Trophoblast cell (in vitro differentiated cells and primary cell): ENCODE results near the gene EYA2.
A peak's percentile ranks its signal among the peaks of the same experiment; 100 is the strongest.

Experiments
- DNase-seq, 2 donors: peaks; one replicate each; pipeline ENCODE4 v3.0.0-alpha.2; 2016
- H2AFZ ChIP-seq: 2 replicates; pipeline ENCODE4 v1.6.1; 2013; ENCODE audit warnings: low read length, moderate library complexity, mild to moderate bottlenecking; ENCODE audit not compliant: insufficient read depth, poor library complexity
- H2AK5ac ChIP-seq: 2 replicates; pipeline ENCODE4 v1.6.1; 2013; ENCODE audit warnings: mild to moderate bottlenecking, low read length
- H2BK120ac ChIP-seq: 2 replicates; pipeline ENCODE4 v1.6.1; 2013; ENCODE audit warnings: low read length, mild to moderate bottlenecking, moderate library complexity; ENCODE audit not compliant: insufficient read depth, poor library complexity
- H2BK12ac ChIP-seq: 2 replicates; pipeline ENCODE4 v1.6.1; 2013; ENCODE audit warnings: mild to moderate bottlenecking, low read length, moderate library complexity
- H2BK5ac ChIP-seq: 2 replicates; pipeline ENCODE4 v1.6.1; 2013; ENCODE audit warnings: low read length, low read depth, moderate library complexity, mild to moderate bottlenecking; ENCODE audit not compliant: poor library complexity
- H3K14ac ChIP-seq: 2 replicates; pipeline ENCODE4 v1.6.1; 2013; ENCODE audit warnings: mild to moderate bottlenecking, low read length
- H3K18ac ChIP-seq: 2 replicates; pipeline ENCODE4 v1.6.1; 2013; ENCODE audit warnings: mild to moderate bottlenecking, low read length
- H3K23ac ChIP-seq: 2 replicates; pipeline ENCODE4 v1.6.1; 2013; ENCODE audit warnings: low read length
- H3K27ac ChIP-seq: 2 replicates; pipeline ENCODE4 v1.5.1; 2013; ENCODE audit warnings: low read depth, mild to moderate bottlenecking, inconsistent platforms, low read length, moderate library complexity
- H3K27me3 ChIP-seq: 2 replicates; pipeline ENCODE4 v1.6.1; 2013; ENCODE audit warnings: inconsistent platforms, mild to moderate bottlenecking, low read length, moderate library complexity; ENCODE audit not compliant: insufficient read depth
- H3K36me3 ChIP-seq, 2 experiments: 1 replicate in 1 of 2; 2 replicates in 1 of 2; pipeline ENCODE4 v1.6.1; 2013; ENCODE audit warnings: low read length in 2 of 2, mild to moderate bottlenecking in 2 of 2, moderate library complexity in 1 of 2; ENCODE audit not compliant: insufficient read depth in 2 of 2, control insufficient read depth in 1 of 2
- H3K4ac ChIP-seq: 2 replicates; pipeline ENCODE4 v1.6.1; 2013; ENCODE audit warnings: low read depth, mild to moderate bottlenecking, low read length, moderate library complexity
- H3K4me1 ChIP-seq, 2 experiments: 1 replicate in 1 of 2; 2 replicates in 1 of 2; pipeline ENCODE4 v1.6.1; 2013; ENCODE audit warnings: low read length in 2 of 2, mild to moderate bottlenecking in 2 of 2, moderate library complexity in 1 of 2; ENCODE audit not compliant: insufficient read depth in 2 of 2, control insufficient read depth in 1 of 2
- H3K4me2 ChIP-seq: 2 replicates; pipeline ENCODE4 v1.6.1; 2013; ENCODE audit warnings: inconsistent platforms, mild to moderate bottlenecking, low read length, moderate library complexity
- H3K4me3 ChIP-seq: 2 replicates; pipeline ENCODE4 v1.5.1; 2013; ENCODE audit warnings: mild to moderate bottlenecking, low read depth, low read length, inconsistent platforms
- H3K79me1 ChIP-seq: one replicate; pipeline ENCODE4 v1.6.1; 2013; ENCODE audit warnings: low read length
- H3K79me2 ChIP-seq: 2 replicates; pipeline ENCODE4 v1.6.1; 2013; ENCODE audit warnings: low read length, mild to moderate bottlenecking; ENCODE audit not compliant: control insufficient read depth, insufficient read depth, poor library complexity
- H3K9ac ChIP-seq: 2 replicates; pipeline ENCODE4 v1.6.1; 2013; ENCODE audit warnings: mild to moderate bottlenecking, low read length
- H3K9me3 ChIP-seq: 2 replicates; pipeline ENCODE4 v1.6.1; 2013; ENCODE audit warnings: low read depth, mild to moderate bottlenecking, control low read depth, inconsistent platforms, low read length; ENCODE audit not compliant: insufficient read depth
- H4K12ac ChIP-seq: 2 replicates; pipeline ENCODE4 v1.6.1; 2013; ENCODE audit warnings: low read depth, mild to moderate bottlenecking, low read length, moderate library complexity
- H4K8ac ChIP-seq: 2 replicates; pipeline ENCODE4 v1.6.1; 2013; ENCODE audit warnings: low read depth, mild to moderate bottlenecking, low read length, moderate library complexity
- H4K91ac ChIP-seq: one replicate; pipeline ENCODE4 v1.6.1; 2013; ENCODE audit warnings: low read depth, mild to moderate bottlenecking, low read length, moderate library complexity
- whole genome bisulfite sequencing: extraction: QIAGEN DNeasy Blood & Tissue Kit; methylation state at CpG from one replicate; pipeline ENCODE4 v1.1.7; 2013; ENCODE audit warnings: missing lambda C conversion rate; ENCODE audit not compliant: insufficient read length, insufficient coverage; ENCODE audit errors: extremely low coverage; 5-methylcytosine and 5-hydroxymethylcytosine counted together

The EYA2 gene

GRCh38 chr20:46903256-46903655 lies 8.6 kb downstream of the EYA2 start:
- no peak overlapping the region for H2BK12ac ChIP-seq
- peak overlapping the region; percentile 13 for H3K27ac ChIP-seq
- DNase-seq, result peak; percentile 35 to 48
- H2AK5ac ChIP-seq, result no peak overlapping the region
- H3K9me3 ChIP-seq, result no peaks in the 10 kb centered on the region
- H4K12ac ChIP-seq, result no peak overlapping the region
- no CpG with 5 or more reads among the region's 9 CpGs for WGBS
- H3K4ac ChIP-seq, result no peak overlapping the region
- no peak overlapping the region for H3K23ac ChIP-seq
- H3K9ac ChIP-seq, result no peak overlapping the region
- H3K27me3 ChIP-seq, result no peaks in the 10 kb centered on the region
- peak overlapping the region; percentile 32 for H3K4me2 ChIP-seq
- peaks cover 21 to 26% of the 10 kb centered on the region in 2 experiments for H3K4me1 ChIP-seq
- H3K79me2 ChIP-seq, result no peaks in the 10 kb centered on the region
- H3K18ac ChIP-seq, result no peak overlapping the region
- H3K36me3 ChIP-seq, result no peaks in the 10 kb centered on the region
- H3K14ac ChIP-seq, result no peak overlapping the region
- no peak overlapping the region for H3K4me3 ChIP-seq
- no peak overlapping the region for H4K91ac ChIP-seq
- no peak overlapping the region for H2BK5ac ChIP-seq
- no peak overlapping the region for H2AFZ ChIP-seq
- H2BK120ac ChIP-seq, result no peak overlapping the region
- H4K8ac ChIP-seq, result no peak overlapping the region
- peaks cover 10% of the 10 kb centered on the region for H3K79me1 ChIP-seq

DNA sequence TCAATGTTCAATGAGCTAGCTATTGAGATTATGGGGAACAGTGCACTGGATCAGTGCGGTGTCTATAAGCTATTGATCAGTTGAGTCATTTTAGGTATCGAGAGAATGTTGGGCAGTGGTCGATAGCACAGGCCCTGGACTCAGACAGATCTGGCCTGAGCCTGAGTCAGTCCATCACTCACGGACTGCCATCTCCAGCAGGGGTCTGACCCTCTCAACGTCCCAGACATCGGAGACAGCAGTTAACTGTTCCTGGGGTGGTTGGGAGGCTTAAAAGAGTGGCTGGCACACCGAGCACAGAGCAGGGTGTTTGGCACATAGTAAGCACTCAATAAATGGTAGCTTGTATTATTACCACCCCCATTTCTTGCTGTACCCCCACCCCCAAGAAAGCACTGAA lies 9.3 kb downstream of the EYA2 start:
- H2BK12ac ChIP-seq, result peak overlapping the region; percentile 75
- H3K4me1 ChIP-seq, result peaks cover 21 to 26% of the 10 kb centered on the region in 2 experiments
- DNase-seq, result no peak
- H3K4me3 ChIP-seq, result no peak overlapping the region
- H3K27me3 ChIP-seq, result no peaks in the 10 kb centered on the region
- H3K79me2 ChIP-seq, result no peaks in the 10 kb centered on the region
- no peaks in the 10 kb centered on the region for H3K36me3 ChIP-seq
- no peak overlapping the region for H3K27ac ChIP-seq
- no peak overlapping the region for H3K23ac ChIP-seq
- H3K9me3 ChIP-seq, result no peaks in the 10 kb centered on the region
- peaks cover 10% of the 10 kb centered on the region for H3K79me1 ChIP-seq
- no peak overlapping the region for H2AFZ ChIP-seq
- no CpG with 5 or more reads among the region's 7 CpGs for WGBS
- no peak overlapping the region for H3K4me2 ChIP-seq
- H3K14ac ChIP-seq, result peak overlapping the region; percentile 27
- H3K4ac ChIP-seq, result no peak overlapping the region
- no peak overlapping the region for H2AK5ac ChIP-seq
- no peak overlapping the region for H4K12ac ChIP-seq
- H3K9ac ChIP-seq, result no peak overlapping the region
- peak overlapping the region; percentile 26 for H2BK120ac ChIP-seq
- H2BK5ac ChIP-seq, result no peak overlapping the region
- no peak overlapping the region for H4K8ac ChIP-seq
- peak overlapping the region; percentile 19 for H3K18ac ChIP-seq
- H4K91ac ChIP-seq, result peak overlapping the region; percentile 70

- no peak overlapping the region for H2AFZ ChIP-seq
- no peaks in the 10 kb centered on the region for H3K9me3 ChIP-seq
- H2BK5ac ChIP-seq, result no peak overlapping the region
- H2BK12ac ChIP-seq, result peak overlapping the region; percentile 37
- H3K4ac ChIP-seq, result no peak overlapping the region
- no peak overlapping the region for H2AK5ac ChIP-seq
- no peak overlapping the region for H3K18ac ChIP-seq
- no peak overlapping the region for H4K8ac ChIP-seq
- H3K9ac ChIP-seq, result no peak overlapping the region
- no peaks in the 10 kb centered on the region for H3K36me3 ChIP-seq
- no peak overlapping the region for H2BK120ac ChIP-seq
- DNase-seq, result peak; percentile 34 to 94
- no peaks in the 10 kb centered on the region for H3K27me3 ChIP-seq
- H3K79me1 ChIP-seq, result peaks cover 10% of the 10 kb centered on the region
- no CpG with 5 or more reads among the region's 5 CpGs for WGBS
- no peak overlapping the region for H3K23ac ChIP-seq
- H3K4me1 ChIP-seq, result peaks cover 17 to 21% of the 10 kb centered on the region in 2 experiments
- H4K91ac ChIP-seq, result peak overlapping the region; percentile 29
- H3K27ac ChIP-seq, result no peak overlapping the region
- no peaks in the 10 kb centered on the region for H3K79me2 ChIP-seq
- no peak overlapping the region for H3K14ac ChIP-seq
- H4K12ac ChIP-seq, result no peak overlapping the region
- H3K4me3 ChIP-seq, result no peak overlapping the region
- H3K4me2 ChIP-seq, result no peak overlapping the region
Observed at GRCh38 chr20:46905364-46906125, 10.9 kb downstream of the EYA2 start.

GRCh38 chr20:46913329-46914044 lies 18.8 kb downstream of the EYA2 start:
- Histone ChIP-seq H3K79me1 (no peaks in the 10 kb centered on the region), H3K4me3 (no peak overlapping the region), H2BK12ac (no peak overlapping the region), H4K91ac (no peak overlapping the region), H3K4ac (no peak overlapping the region), H4K12ac (no peak overlapping the region), H4K8ac (no peak overlapping the region), H3K27me3 (no peaks in the 10 kb centered on the region), H3K4me2 (no peak overlapping the region), H2BK5ac (no peak overlapping the region), H2AK5ac (no peak overlapping the region), H3K18ac (no peak overlapping the region), H3K27ac (no peak overlapping the region), H3K23ac (no peak overlapping the region), H3K4me1 (no peaks in the 10 kb centered on the region), H3K79me2 (no peaks in the 10 kb centered on the region), H2AFZ (no peak overlapping the region), H3K9me3 (no peaks in the 10 kb centered on the region), H3K14ac (no peak overlapping the region), H3K36me3 (peaks cover 0 to 3% of the 10 kb centered on the region in 2 experiments), H3K9ac (no peak overlapping the region), H2BK120ac (no peak overlapping the region)
- WGBS, result no CpG with 5 or more reads among the region's 5 CpGs
- DNase-seq, result no peak
